ENCODE measurements around the gene IGFBP6.

IGFBP6 gene

DNA sequence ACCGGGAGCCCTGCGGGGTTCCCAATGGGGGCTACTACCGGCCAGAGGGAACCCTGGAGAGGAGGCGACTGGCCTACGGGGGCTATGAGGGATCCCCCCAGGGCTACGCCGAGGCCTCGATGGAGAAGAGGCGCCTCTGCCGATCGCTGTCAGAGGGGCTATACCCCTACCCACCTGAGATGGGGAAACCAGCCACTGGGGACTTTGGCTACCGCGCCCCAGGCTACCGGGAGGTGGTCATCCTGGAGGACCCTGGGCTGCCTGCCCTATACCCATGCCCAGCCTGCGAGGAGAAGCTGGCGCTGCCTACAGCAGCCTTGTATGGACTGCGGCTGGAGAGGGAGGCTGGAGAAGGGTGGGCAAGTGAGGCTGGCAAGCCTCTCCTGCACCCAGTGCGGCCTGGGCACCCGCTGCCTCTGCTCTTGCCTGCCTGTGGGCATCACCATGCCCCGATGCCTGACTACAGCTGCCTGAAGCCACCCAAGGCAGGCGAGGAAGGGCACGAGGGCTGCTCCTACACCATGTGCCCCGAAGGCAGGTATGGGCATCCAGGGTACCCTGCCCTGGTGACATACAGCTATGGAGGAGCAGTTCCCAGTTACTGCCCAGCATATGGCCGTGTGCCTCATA lies 37.9 kb upstream of the IGFBP6 start:
- no peak for DNase-seq (ENCODE audit: low read depth)

DNA sequence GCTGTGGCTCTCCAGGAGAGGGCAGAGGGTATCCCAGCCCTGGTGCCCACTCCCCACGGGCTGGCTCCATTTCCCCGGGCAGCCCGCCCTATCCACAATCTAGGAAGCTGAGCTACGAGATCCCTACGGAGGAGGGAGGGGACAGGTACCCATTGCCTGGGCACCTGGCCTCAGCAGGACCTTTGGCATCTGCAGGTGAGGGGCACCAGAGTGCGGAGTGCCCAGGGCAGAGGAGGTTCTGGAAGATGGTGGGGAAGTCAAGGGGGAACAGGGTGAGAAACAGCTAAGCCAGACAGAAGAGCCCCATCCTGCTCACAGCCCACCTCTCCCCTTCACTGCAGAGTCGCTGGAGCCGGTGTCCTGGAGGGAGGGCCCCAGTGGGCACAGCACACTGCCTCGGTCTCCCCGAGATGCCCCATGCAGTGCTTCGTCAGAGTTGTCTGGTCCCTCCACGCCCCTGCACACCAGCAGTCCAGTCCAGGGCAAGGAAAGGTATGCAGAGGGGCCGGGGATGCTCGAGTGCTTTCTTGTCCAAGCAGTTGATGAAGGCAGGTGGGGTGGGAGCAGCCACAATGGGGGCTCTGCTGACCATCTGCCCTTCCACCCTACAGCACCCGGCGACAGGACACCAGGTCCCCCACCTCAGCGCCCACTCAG lies 37.3 kb upstream of the IGFBP6 start:
- no peak for DNase-seq (ENCODE audit: low read depth)

DNA sequence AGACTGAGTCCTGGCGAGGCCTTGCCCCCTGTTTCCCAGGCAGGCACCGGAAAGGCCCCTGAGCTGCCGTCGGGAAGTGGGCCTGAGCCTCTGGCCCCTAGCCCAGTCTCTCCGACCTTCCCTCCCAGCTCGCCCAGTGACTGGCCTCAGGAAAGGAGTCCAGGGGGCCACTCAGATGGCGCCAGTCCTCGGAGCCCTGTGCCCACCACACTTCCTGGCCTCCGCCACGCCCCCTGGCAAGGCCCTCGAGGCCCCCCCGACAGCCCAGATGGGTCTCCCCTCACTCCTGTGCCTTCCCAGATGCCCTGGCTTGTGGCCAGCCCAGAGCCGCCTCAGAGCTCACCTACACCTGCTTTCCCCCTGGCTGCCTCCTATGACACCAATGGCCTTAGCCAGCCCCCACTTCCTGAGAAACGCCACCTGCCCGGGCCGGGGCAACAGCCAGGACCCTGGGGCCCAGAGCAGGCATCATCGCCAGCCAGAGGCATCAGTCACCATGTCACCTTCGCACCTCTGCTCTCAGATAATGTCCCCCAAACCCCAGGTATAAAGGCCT lies 36.7 kb upstream of the IGFBP6 start:
- no peak for DNase-seq (ENCODE audit: low read depth)

DNA sequence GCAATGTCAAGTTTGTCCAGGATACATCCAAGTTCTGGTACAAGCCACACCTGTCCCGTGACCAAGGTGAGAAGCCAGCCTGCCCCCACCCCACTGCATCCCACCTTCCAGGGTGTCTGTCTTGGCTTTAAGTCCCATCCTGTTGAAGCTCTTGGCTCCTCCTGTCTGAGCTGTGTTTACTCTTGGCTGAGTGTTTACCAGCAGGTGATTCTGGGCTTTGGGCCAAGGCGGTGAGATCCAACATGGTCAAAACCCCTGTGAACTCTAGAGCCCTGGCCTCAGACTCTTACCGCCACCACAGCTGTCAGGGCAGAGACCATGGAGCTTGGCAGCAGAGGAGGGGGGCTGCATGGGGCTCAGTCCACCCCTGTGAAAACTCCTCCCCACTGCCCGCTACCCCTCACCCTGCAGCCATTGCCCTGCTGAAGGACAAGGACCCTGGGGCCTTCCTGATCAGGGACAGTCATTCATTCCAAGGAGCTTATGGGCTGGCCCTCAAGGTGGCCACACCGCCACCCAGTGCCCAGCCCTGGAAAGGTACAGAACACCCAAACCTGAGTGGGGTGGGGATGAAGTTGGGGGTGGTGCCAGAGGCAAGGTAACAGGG lies 36.0 kb upstream of the IGFBP6 start:
- no peak for DNase-seq (ENCODE audit: low read depth)

DNA sequence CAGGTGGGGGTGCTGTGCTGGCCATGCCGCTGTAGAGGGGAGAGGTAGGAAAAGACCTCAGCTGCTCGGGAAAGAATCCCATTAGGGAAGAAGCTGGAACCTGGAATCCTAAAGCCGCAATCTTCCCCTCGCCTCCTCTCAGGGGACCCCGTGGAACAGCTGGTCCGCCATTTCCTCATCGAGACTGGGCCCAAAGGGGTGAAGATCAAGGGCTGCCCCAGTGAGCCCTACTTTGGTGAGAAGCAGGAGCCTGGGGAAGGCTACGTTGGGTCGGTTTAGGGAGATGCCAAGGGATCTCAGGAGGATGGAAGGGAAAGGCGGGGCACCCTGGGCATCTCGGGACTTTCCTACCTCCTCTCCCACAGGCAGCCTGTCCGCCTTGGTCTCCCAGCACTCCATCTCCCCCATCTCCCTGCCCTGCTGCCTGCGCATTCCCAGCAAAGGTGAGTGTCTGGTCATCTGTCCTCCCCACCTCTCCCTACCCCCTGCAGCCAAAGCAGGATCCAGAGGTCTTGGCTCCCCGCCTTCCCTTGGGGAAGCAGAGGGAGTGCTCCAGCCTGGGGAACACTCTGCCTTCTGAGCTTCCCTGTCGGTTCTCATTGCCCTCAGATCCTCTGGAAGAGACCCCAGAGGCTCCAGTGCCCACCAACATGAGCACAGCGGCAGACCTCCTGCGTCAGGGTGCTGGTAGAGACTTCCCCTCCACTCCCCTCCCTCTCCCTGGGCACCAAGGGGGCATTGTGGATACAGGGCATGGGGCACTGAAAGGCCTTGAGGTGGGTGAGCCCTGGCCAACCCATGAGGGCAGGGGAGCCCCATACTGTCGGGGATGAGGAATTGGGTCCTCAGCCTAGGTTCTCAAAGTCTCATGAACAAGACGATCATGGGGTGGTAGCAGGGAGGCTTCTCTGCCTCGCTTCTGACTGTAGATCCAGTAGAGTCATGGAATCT lies 35.2 kb upstream of the IGFBP6 start:
- DNase-seq (ENCODE audit: low read depth) = no peak

DNA sequence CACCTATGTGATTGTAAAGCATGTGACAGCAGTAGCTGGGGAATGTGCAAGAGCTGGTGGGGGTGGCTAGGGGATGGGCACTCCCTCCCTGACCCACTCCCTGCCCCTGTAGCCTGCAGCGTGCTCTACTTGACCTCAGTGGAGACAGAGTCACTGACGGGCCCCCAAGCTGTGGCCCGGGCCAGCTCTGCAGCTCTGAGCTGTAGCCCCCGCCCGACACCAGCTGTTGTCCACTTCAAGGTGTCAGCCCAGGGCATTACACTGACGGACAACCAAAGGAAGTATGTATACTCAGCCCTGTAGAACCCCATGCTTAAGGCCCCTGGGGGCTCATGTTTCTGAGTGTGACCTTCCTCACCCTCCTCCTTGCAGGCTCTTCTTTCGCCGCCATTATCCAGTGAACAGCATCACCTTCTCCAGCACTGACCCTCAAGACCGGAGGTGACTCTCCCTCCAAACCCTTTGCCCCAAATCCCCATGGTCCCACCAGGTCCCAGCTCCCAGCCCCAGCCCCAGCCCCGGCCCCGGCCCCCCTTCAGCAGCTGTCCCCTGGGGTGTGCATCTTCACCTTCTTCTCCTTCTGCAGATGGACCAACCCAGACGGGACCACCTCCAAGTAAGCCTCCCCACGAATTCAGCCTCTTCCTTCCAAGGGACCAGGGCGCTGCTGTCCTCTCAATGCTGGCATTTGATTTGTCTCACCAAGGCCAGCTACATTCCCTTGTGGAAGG lies 34.3 kb upstream of the IGFBP6 start:
- no peak for DNase-seq (ENCODE audit: low read depth)

DNA sequence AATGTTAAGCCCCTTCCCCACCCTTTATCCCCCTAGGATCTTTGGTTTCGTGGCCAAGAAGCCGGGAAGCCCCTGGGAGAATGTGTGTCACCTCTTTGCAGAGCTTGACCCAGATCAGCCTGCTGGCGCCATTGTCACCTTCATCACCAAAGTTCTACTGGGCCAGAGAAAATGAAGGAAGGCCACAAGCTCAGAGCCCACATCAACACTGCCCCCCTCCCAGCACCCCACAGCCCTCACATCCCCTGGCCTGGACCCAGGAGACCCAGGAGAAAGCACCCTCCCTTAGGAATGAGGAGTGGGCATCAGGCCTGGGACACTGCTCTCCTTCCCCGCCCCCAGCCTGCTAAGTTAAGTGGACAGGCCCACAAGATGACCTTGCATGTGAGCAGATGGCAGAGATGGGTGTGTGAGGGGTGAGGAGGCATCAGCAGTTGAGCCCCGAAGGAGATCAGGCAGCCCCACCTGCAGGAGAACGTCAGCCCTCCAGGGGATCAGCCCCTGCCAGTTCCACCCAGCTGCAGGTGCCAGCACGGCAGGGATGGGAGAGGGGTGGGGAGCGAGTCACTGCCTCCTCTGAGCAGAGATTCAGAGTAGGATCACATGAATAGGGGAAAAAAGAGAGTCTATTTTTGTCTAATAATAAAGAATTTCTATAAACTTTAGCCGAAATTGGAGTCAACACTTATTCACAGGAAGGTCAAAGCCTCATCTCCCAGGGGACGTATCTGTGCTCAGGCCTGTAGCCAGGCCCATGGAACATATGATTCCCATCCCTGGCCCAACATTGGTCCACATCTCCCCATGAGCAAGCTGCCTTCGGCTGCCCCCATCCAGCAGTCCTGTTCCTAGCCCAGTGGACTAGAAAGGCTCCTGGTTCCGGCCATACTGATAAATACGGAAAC lies 33.5 kb upstream of the IGFBP6 start:
- no peak for DNase-seq (ENCODE audit: low read depth)

DNA sequence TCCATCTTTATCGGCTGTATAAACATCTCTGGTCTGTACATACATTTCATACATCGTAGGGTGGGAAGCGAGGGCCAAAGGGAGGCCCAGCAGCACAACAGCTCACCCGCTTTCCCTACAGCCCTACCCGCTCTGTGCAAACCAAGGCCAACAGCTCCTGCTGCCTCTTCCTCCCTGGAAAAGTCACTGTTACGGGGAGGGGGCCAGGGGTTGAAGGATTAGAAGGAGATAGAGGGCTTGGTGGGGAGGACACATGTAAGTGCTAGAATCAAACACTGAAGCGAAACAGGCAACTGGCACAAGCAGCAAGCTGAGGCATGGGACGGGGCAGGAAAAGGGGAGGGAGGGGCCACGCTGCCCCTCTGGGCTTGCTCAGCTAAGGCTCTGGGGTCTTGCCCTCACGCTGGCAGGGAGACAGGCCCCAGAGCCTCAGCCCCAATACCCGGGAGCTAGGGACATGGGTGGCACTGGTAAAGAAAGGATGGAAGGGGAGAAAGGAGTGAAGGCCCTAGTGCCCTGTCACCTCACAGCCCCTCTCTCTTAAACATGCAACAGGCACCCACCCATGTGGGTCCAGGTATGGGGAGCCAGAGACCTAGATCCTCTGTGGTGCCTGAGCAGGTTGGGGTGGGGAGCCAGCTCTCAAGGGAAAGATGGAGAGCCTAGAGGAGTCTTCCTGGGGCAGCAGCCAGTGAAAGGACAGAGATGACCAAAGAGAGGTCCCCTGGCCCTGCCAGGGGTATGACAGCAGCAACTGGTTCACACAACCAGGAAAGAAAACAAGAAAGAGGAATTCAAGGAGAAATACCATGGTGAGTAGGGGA lies 32.6 kb upstream of the IGFBP6 start:
- DNase-seq (ENCODE audit: low read depth) = no peak

DNA sequence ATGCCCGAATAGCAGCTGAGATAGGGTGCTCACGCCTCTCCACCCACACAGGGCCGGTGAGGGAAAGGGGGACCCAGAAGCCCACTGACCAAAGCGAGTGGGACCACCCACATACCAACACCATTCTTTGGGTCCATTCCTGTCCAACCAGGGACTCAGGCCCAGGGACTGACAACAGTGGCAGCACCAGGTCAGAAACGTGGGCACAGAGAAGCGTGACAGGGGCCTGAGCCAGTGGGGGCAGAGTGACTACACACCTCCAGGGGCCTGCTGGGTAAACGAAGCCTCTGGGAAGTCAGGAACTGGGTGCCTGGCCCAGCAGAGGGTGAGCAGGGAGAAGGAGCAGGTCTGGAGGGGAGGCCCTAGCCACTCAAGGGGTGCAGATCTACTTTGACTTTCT lies 32.0 kb upstream of the IGFBP6 start:
- DNase-seq (ENCODE audit: low read depth) = no peak

DNA sequence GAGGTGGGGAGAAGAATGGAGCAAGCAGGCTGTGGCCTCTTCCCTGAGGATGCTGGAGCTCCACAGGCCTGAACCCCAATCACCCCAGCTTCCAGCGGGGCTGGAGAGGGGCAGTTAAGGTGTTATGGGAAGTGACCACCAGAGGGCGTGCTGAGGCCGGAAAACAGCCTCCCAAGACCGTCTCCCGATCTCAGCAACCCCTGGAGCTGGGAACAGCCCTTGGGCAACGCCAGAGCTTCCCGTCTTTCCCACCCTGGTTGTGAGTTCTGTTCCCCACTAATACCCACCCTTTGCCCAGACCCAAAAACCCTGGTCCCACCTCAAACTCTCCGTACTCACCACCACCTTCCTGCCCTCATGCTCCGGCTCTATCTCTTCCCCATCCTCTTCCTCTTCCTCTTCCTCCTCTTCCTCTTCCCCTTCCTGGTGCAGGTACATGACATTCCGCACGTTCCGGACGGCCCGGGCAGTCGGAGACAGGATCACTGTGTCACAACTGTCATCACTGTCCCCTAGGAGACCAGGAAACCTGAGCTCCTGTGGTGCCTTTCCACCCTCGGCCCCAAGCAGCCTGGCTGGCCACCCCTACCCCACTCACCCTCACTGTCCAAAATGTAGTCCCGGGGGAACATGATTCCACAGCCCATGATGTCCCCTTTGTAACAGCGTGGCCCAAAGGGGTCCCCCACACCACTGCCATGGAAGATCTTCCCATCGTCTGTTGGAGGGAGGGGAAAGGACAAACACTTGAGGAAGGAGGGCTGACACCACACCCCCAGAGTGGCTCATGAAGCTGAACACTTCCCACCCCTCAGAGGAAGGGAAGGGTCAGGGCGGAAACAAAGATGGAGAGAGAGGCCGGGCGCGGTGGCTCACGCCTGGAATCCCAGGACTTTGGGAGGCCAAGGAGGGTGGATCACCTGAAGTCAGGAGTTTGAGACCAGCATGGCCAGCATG lies 31.2 kb upstream of the IGFBP6 start:
- peak; percentile 41 for DNase-seq (ENCODE audit: low read depth)

DNA sequence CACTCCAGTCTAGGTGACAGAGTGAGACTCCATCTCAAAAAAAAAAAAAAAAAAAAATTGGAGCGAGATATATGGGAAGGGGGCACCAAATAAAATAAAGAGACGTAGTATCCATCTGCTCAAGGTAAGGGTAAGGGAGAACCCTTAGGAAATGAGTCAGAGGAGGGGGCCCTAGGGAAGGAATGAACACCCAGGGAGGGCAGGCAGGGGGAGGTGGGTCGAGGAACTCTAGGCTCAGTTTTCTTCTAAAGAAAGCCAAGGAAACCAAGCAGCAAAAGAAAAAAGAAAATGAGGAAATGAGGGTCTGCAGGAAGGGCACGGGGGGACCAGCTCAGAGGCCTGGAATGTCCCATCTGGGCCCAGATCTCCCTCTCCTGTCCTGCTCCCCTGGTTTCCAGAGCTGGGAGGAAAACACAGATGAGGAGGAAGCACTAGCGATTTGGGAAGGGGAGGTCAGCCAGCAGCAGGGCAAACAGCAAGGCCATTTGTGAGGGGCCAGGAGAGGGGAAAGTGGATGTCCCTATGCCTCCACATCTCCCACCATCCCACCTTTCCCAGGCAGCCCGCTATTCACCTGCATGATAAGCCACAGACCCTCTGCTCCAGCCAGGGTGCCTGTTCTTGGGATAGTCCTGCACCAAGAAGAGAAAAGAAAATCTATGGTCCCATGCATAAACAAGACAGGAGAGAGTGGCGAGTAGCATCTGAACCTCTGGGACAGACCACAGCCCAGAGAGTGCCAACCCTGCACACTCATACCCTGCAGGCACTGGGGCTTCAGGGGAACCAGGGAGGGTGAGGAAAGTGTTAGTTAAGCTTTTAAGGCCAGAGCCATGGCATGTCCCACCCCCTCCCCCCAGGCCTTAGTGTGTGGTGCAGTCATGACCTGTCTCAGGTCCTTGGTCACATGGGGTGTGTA lies 30.1 kb upstream of the IGFBP6 start:
- no peak for DNase-seq (ENCODE audit: low read depth)

DNA sequence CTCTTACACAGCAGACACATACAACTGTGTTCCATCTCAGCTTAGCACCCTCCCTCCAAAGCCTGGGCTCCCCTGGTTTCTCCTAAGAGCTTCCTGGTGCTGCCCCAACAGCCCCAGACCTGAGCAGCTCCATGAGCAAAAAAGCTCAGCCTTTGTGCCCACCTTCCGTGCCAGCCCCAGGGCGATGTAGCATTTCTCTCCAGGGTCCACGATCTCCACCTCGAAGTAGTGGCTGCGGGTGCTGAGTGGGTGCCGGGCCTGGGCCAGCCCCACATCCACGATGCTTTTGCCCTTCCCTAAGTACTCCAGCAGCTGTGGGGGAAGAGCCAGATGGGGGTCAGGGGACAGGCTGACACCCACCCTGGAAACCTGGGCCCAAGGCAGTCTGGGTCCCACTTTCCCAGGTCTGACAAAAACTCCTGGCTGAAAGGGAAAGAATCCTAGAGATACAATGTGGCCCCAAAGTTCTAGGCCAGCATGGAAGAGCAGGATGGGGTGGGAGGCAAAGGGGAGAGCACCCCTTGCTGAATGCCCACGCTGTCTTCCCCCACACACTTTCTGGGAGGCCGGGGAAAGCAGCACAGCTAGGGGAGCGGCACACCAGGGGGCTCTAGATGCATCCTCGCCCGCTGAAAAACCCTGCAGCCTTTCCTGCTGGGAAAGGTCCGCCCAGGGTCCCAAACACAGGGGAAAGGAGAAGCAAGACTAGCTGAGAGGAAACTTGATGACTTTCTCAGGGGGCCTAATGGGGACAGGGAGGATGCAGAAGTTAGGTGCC lies 29.3 kb upstream of the IGFBP6 start:
- DNase-seq (ENCODE audit: low read depth) = no peak

DNA sequence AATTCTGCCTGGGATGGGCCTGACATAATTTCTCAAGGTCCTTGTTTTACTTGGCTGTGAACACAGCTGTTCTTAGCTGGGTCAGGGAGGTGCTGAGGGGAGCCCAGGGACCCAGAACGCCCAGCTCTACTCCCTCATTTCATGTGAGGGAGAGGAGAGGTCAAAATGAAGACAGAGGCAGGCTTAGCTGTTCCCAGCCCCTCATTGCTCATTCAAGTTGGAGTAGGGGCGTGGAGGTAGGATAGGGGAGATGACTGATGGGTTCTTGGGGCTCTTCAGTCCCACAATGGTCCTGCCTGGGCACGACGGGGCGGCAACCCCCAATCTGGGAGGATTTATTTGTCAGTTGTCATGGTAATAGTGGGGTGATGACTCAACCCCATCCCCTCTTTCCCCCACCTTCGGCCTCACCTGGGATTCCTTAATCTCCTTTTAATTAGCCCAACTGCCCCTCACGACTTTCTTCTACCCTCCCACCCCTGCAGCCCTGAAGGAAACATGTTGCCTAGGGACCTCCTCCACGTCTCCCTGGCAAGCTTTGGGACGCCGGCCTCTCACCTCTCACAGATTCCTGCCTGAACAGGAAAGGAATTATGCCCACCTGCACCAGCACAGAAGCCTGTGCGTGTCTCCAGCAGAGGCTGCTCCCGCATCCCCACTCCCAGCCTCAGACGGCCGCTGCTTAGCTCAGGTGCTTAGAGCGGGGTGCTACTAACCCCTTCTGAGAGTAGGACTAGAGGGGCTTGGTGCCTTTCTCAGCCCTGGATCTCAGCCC lies 28.5 kb upstream of the IGFBP6 start:
- DNase-seq (ENCODE audit: low read depth) = no peak

DNA sequence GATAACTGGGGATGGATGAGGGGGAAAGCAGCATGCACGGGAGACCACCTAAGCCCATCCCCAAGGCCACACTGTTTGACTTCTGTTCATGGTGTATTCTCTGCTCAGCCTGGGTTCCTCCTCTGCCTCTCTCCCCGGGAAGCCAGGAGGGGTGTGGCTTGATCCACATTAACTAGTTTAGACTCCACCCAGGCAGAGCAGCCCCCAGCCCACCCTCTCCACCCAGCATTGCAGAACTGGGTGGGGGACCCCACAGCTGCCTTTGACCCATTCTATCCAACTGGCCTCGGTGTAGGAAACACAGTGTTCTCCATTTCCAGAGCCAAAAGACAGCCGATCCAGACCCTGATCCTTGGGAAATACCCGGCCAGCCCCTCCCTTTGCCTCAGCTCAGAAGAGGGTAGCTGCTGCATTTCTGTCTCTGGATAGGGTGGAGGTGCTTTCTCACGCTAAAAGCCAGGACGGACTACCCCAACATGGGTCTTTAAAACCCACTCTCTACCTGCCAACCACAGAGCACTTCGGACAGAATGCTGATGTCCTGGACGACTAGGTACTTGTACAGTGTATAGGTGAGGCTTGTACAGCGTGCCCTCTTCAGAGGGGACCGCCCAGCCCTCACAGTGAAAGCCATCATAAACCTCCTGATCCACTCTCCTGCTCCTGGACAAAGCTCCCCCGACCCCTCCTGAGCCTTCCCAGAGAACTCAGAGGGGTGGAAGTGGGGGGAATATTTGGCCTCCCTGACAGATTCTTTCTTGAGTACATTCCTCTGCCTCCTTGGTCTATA lies 27.7 kb upstream of the IGFBP6 start:
- DNase-seq (ENCODE audit: low read depth) = no peak
